Measurements from ENCODE around the gene PRODH2. TPM values are rescaled to one million over a fixed set of nuclear protein-coding genes. Genes with fewer than 3 reads are reported as not detected.
A peak's percentile ranks its signal among the peaks of the same experiment; 100 is the strongest.

Gene PRODH2
- total RNA-seq, 1 experiment from 2014 or later, result not detected

GRCh38 chr19:35767288-35768081 is 45.2 kb downstream of the PRODH2 start:
- ATAC-seq (peak; percentile 94), DNase-seq (ENCODE audit: low spot score) (peak; percentile 92)
- H3K27me3 Mint-ChIP-seq (ENCODE audit: low read depth), result peaks cover 2% of the 10 kb centered on the region
- H3K36me3 Mint-ChIP-seq, result peaks cover 13% of the 10 kb centered on the region; the same call in 1 of the 2 replicates
- POLR2A ChIA-PET, result interaction anchor here (1.1 to 1.7 kb wide), 3 partner anchors 19 to 27 kb away, joined by 4 to 6 read pairs (median 5); partner anchors contain the start of genes LIN37, PSENEN and U2AF1L4
- H3K9me3 Mint-ChIP-seq, result no peaks in the 10 kb centered on the region
- peak; percentile 46; the same call in 1 of the 2 replicates for TF ChIP-seq MAX (CRISPR knock-in tag; IDR thresholded peaks at IDR 0.05)
- no peak for TF ChIP-seq HMGXB4 (CRISPR knock-in tag; IDR thresholded peaks at IDR 0.05)
- TF ChIP-seq SP1 (CRISPR knock-in tag; conservative IDR thresholded peaks at IDR 0.05), result peak; percentile 58; the same call in 1 of the 2 replicates
- peak overlapping the region; percentile 54 for H3K4me3 Mint-ChIP-seq
- H3K4me1 Mint-ChIP-seq, result peaks cover 13% of the 10 kb centered on the region
- H3K27ac Mint-ChIP-seq, result peak overlapping the region; percentile 79
- CTCF ChIA-PET, result interaction anchor here (1.0 to 1.9 kb wide), 10 partner anchors 10 to 164 kb away, joined by 3 to 11 read pairs (median 4); partner anchors contain the start of genes LIN37, PROSER3, PSENEN and U2AF1L4

- Mint-ChIP-seq H3K9me3 (no peaks in the 10 kb centered on the region), H3K27ac (no peak overlapping the region), H3K36me3 (peaks cover 19% of the 10 kb centered on the region), H3K27me3 (ENCODE audit: low read depth) (no peaks in the 10 kb centered on the region), H3K4me3 (no peak overlapping the region), H3K4me1 (peaks cover 13% of the 10 kb centered on the region)
- DNase-seq (ENCODE audit: low spot score) (no peak), ATAC-seq (no peak; the same call in 1 of the 2 replicates)
- ChIA-PET CTCF (interaction anchor here (0.6 to 1.9 kb wide), 5 partner anchors 9 to 53 kb away, joined by 3 to 6 read pairs (median 4); partner anchors contain the start of genes LIN37, PROSER3, PSENEN and U2AF1L4), POLR2A (interaction anchor here (1.7 kb wide), 1 partner anchor 26 kb away, joined by 6 read pairs; no protein-coding TSS in a partner anchor)
- TF ChIP-seq FOXJ3 (CRISPR knock-in tag; IDR thresholded peaks at IDR 0.05; ENCODE audit: borderline replicate concordance), result no peak
- no peak for TF ChIP-seq OVOL2 (CRISPR knock-in tag; IDR thresholded peaks at IDR 0.05; ENCODE audit: borderline replicate concordance)
- no peak for TF ChIP-seq ZNF396 (CRISPR knock-in tag; IDR thresholded peaks at IDR 0.05; ENCODE audit: borderline replicate concordance)
- TF ChIP-seq NFYB (CRISPR knock-in tag; conservative IDR thresholded peaks at IDR 0.05; ENCODE audit: low read depth), result no peak
- TF ChIP-seq TEAD4 (CRISPR knock-in tag; IDR thresholded peaks at IDR 0.05), result no peak
- no peak for TF ChIP-seq PRRX2 (CRISPR knock-in tag; IDR thresholded peaks at IDR 0.05)
- no peak for TF ChIP-seq TEAD1 (CRISPR knock-in tag; IDR thresholded peaks at IDR 0.05)
- no peak for TF ChIP-seq ZNF423 (CRISPR knock-in tag; IDR thresholded peaks at IDR 0.05)
- TF ChIP-seq RELA (CRISPR knock-in tag; IDR thresholded peaks at IDR 0.05; ENCODE audit: borderline replicate concordance), result no peak
Measured at GRCh38 chr19:35766571-35767104, 46.0 kb downstream of the PRODH2 start.

- peaks cover 24% of the 10 kb centered on the region for H3K36me3 Mint-ChIP-seq
- no peak overlapping the region for H3K4me3 Mint-ChIP-seq
- no peaks in the 10 kb centered on the region for H3K27me3 Mint-ChIP-seq (ENCODE audit: low read depth)
- POLR2A ChIA-PET, result interaction anchor here (0.7 kb wide), 1 partner anchor 174 kb away, joined by 4 read pairs; no protein-coding TSS in a partner anchor
- ATAC-seq, result no peak
- no peak for TF ChIP-seq CBFB (CRISPR knock-in tag; IDR thresholded peaks at IDR 0.05; ENCODE audit: low read depth)
- TF ChIP-seq ZNF138 (CRISPR knock-in tag; conservative IDR thresholded peaks at IDR 0.05), result no peak
- no peak for TF ChIP-seq RELA (CRISPR knock-in tag; IDR thresholded peaks at IDR 0.05; ENCODE audit: borderline replicate concordance)
- no peak for TF ChIP-seq NFYB (CRISPR knock-in tag; conservative IDR thresholded peaks at IDR 0.05; ENCODE audit: low read depth)
- H3K4me1 Mint-ChIP-seq, result peaks cover 13% of the 10 kb centered on the region
- CTCF ChIA-PET, result no interaction called here
- no peaks in the 10 kb centered on the region for H3K9me3 Mint-ChIP-seq
- no peak overlapping the region for H3K27ac Mint-ChIP-seq
- no peak for DNase-seq (ENCODE audit: low spot score)
Measured at GRCh38 chr19:35764432-35765315, 48.0 kb downstream of the PRODH2 start.

All from WTC11 (cell line).